Glutamatergic neuron (in vitro differentiated cells): ENCODE data around the gene PIK3C2B. TPM values are rescaled to one million over a fixed set of nuclear protein-coding genes. Genes with fewer than 3 reads are reported as not detected.

ENCODE experiments used
- DNase-seq: peaks from one replicate; pipeline ENCODE4 v3.0.0; 2022
- H3K27ac Mint-ChIP-seq: one replicate; pipeline ENCODE4 v1.8.0; 2020; ENCODE audit warnings: mild to moderate bottlenecking, mixed read lengths, inconsistent platforms; ENCODE audit not compliant: unreplicated experiment
- H3K27me3 Mint-ChIP-seq: one replicate; pipeline ENCODE4 v1.8.0; 2020; ENCODE audit warnings: mild to moderate bottlenecking, moderate library complexity, mixed read lengths, inconsistent platforms; ENCODE audit not compliant: unreplicated experiment
- H3K36me3 Mint-ChIP-seq: one replicate; pipeline ENCODE4 v1.8.0; 2020; ENCODE audit warnings: mild to moderate bottlenecking, mixed read lengths, inconsistent platforms; ENCODE audit not compliant: unreplicated experiment
- H3K4me1 Mint-ChIP-seq: one replicate; pipeline ENCODE4 v1.8.0; 2020; ENCODE audit warnings: mild to moderate bottlenecking, low read depth, mixed read lengths, inconsistent platforms; ENCODE audit not compliant: unreplicated experiment
- H3K4me3 Mint-ChIP-seq: one replicate; pipeline ENCODE4 v1.8.0; 2020; ENCODE audit warnings: mild to moderate bottlenecking, mixed read lengths, inconsistent platforms; ENCODE audit not compliant: unreplicated experiment
- H3K9me3 Mint-ChIP-seq: one replicate; pipeline ENCODE4 v1.8.0; 2020; ENCODE audit warnings: mild to moderate bottlenecking, moderate library complexity, mixed read lengths, inconsistent platforms; ENCODE audit not compliant: unreplicated experiment
- CTCF ChIP-seq: fragments of 200-600 bp; sonication (generic); IDR thresholded peaks from one replicate; pipeline ENCODE4 v1.5.0; 2021; ENCODE audit not compliant: partially characterized antibody, unreplicated experiment
- total RNA-seq: library from RNA; stranded (reverse); fragmentation: NEBNext Ultra II Directional; extraction: Animal tissue kit (Norgen Biotek cat#: 25700); gene quantifications from one replicate; pipeline ENCODE4 v1.2.1, GENCODE V29; 2021; ENCODE audit not compliant: unreplicated experiment

PIK3C2B gene
- total RNA-seq, 1 donor from 2014 or later = 156 TPM

DNA sequence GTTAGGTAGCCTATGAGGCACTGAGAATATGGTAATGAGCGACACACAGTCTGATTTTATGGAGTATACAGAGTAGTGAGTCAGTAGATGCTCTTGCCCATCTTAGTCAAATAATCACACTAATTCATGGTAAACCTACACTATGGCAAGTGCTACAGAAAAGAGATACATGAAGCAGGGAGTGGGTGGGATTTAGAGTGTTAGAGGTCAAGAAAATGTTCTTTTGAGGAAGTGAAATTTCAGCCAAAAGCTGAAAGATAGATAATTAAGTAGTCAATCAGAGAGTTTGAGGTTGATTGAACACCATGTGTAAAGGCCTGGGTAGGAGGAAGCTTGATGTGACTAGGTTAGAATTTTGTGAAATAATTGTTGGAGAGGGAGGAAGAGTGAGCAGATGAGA, 36.3 kb upstream of the PIK3C2B start:
- no peak for TF ChIP-seq CTCF
- peaks cover 1% of the 10 kb centered on the region for H3K27me3 Mint-ChIP-seq
- peaks cover 4% of the 10 kb centered on the region for H3K36me3 Mint-ChIP-seq

GRCh38 chr1:204529371-204529895, 34.8 kb upstream of the PIK3C2B start:
- no peak for DNase-seq
- no peak for TF ChIP-seq CTCF
- peaks cover 1% of the 10 kb centered on the region for H3K27me3 Mint-ChIP-seq
- no peak overlapping the region for H3K27ac Mint-ChIP-seq
- no peaks in the 10 kb centered on the region for H3K9me3 Mint-ChIP-seq
- no peak overlapping the region for H3K4me3 Mint-ChIP-seq
- H3K36me3 Mint-ChIP-seq = peaks cover 4% of the 10 kb centered on the region
- peaks cover 4% of the 10 kb centered on the region for H3K4me1 Mint-ChIP-seq

More for the DNA sequence above, 36.3 kb upstream of the PIK3C2B start:
- H3K27ac Mint-ChIP-seq = no peak overlapping the region
- no peaks in the 10 kb centered on the region for H3K9me3 Mint-ChIP-seq
- H3K4me3 Mint-ChIP-seq = no peak overlapping the region
- H3K4me1 Mint-ChIP-seq = peaks cover 4% of the 10 kb centered on the region
- DNase-seq = no peak

DNA sequence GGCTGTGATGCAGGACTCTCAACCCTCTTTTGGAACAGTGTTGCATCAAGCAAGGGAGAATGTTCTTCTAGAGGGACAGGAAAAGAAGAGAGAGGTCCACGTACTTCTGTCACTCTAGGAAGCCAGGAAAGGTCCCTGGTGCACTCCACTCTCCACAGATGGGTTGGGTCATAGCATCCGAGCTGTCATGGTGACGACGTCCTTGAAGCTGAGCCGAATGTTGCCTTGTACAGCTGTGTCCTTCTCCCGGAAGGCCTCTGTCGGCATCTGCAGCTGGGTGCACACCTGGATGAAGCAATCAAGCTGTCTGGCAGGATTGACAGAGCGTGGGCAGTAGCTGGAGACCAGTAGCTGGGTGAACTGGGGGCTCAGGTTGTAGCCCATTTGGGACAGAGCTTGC, 34.1 kb upstream of the PIK3C2B start:
- no peak overlapping the region for H3K4me3 Mint-ChIP-seq
- H3K36me3 Mint-ChIP-seq = peaks cover 9% of the 10 kb centered on the region
- H3K27ac Mint-ChIP-seq = no peak overlapping the region
- no peak for DNase-seq
- H3K9me3 Mint-ChIP-seq = peaks cover 2% of the 10 kb centered on the region
- TF ChIP-seq CTCF = no peak
- H3K4me1 Mint-ChIP-seq = peaks cover 4% of the 10 kb centered on the region
- H3K27me3 Mint-ChIP-seq = peaks cover 1% of the 10 kb centered on the region

GRCh38 chr1:204528241-204528640, 33.6 kb upstream of the PIK3C2B start:
- H3K36me3 Mint-ChIP-seq = peaks cover 11% of the 10 kb centered on the region

DNA sequence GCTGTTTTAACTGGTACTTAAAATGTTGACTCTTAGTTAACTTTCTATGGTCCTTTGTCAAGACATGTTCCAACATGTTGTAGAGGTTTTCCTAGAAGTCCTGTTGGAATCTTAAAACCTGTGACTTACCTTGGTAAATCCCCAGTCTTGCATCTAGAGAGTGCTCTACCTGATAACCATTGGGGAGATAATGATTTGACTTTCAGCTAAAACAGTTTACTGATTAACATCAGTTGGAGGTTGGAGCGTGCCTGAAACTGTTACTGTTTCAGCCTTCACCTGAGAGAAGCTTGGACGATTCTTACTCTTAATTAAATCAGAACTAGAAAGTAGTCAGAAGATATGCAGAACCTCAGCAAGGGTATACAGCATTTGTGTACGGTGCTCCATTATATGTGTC, 30.4 kb upstream of the PIK3C2B start:
- Mint-ChIP-seq H3K4me3 (no peak overlapping the region), H3K27ac (no peak overlapping the region)
- no peak for TF ChIP-seq CTCF

More at GRCh38 chr1:204528241-204528640, 33.6 kb upstream of the PIK3C2B start:
- Mint-ChIP-seq H3K4me3 (no peak overlapping the region), H3K27me3 (peaks cover 1% of the 10 kb centered on the region), H3K9me3 (peaks cover 2% of the 10 kb centered on the region), H3K27ac (no peak overlapping the region), H3K4me1 (peaks cover 4% of the 10 kb centered on the region)
- no peak for DNase-seq
- TF ChIP-seq CTCF = no peak

More for the DNA sequence above, 30.4 kb upstream of the PIK3C2B start:
- Mint-ChIP-seq H3K4me1 (no peaks in the 10 kb centered on the region), H3K36me3 (peaks cover 15% of the 10 kb centered on the region), H3K27me3 (peaks cover 1% of the 10 kb centered on the region), H3K9me3 (peaks cover 4% of the 10 kb centered on the region)
- no peak for DNase-seq
